ENCODE data around the gene PUM1.

The PUM1 gene

GRCh38 chr1:30919025-30919881 lies 146.3 kb downstream of the PUM1 start:
- TF ChIP-seq CTCF (IDR thresholded peaks at IDR 0.05; ENCODE audit: borderline replicate concordance, insufficient read depth, low read depth, low read length): no peak

GRCh38 chr1:30916296-30916695 lies 149.2 kb downstream of the PUM1 start:
- H3K4me3 ChIP-seq (ENCODE audit: low read depth, low read length): no peak overlapping the region
- TF ChIP-seq CTCF (IDR thresholded peaks at IDR 0.05; ENCODE audit: borderline replicate concordance, insufficient read depth, low read depth, low read length): no peak

More at GRCh38 chr1:30919025-30919881, 146.3 kb downstream of the PUM1 start:
- H3K4me3 ChIP-seq (ENCODE audit: low read depth, low read length): no peak overlapping the region

- no peak for TF ChIP-seq CTCF (IDR thresholded peaks at IDR 0.05; ENCODE audit: borderline replicate concordance, insufficient read depth, low read depth, low read length)
- no peak overlapping the region for H3K4me3 ChIP-seq (ENCODE audit: low read depth, low read length)
Observed at GRCh38 chr1:30915491-30916230, 149.9 kb downstream of the PUM1 start.

GRCh38 chr1:30914931-30915330 lies 150.6 kb downstream of the PUM1 start:
- no peak for TF ChIP-seq CTCF (IDR thresholded peaks at IDR 0.05; ENCODE audit: borderline replicate concordance, insufficient read depth, low read depth, low read length)
- H3K4me3 ChIP-seq (ENCODE audit: low read depth, low read length): no peak overlapping the region

GRCh38 chr1:30914587-30914922 lies 151.0 kb downstream of the PUM1 start:
- TF ChIP-seq CTCF (IDR thresholded peaks at IDR 0.05; ENCODE audit: borderline replicate concordance, insufficient read depth, low read depth, low read length): no peak
- no peak overlapping the region for H3K4me3 ChIP-seq (ENCODE audit: low read depth, low read length)

GRCh38 chr1:30912913-30913652 lies 152.4 kb downstream of the PUM1 start:
- H3K4me3 ChIP-seq (ENCODE audit: low read depth, low read length): no peak overlapping the region
- no peak for TF ChIP-seq CTCF (IDR thresholded peaks at IDR 0.05; ENCODE audit: borderline replicate concordance, insufficient read depth, low read depth, low read length)

All from GM12875 (cell line).